HEK293 (cell line): ENCODE data around the gene JAGN1.

Experiments
- KLF16 ChIP-seq: fragments of 450-650 bp; formaldehyde crosslinking; IDR thresholded peaks from 2 replicates; pipeline ENCODE4 v1.5.1; 2017; ENCODE audit warnings: missing biosample characterization, missing genetic modification characterization
- RBAK ChIP-seq: fragments of 450-650 bp; formaldehyde crosslinking; IDR thresholded peaks from 2 replicates; pipeline ENCODE4 v1.5.1; 2016; ENCODE audit warnings: missing biosample characterization, missing genetic modification characterization
- WT1 ChIP-seq: fragments of 450-650 bp; formaldehyde crosslinking; IDR thresholded peaks from 2 replicates; pipeline ENCODE4 v1.5.1; 2016; ENCODE audit warnings: missing biosample characterization, missing genetic modification characterization
- YY1 ChIP-seq: fragments of 450-650 bp; formaldehyde crosslinking; IDR thresholded peaks from 2 replicates; pipeline ENCODE4 v1.5.1; 2018; ENCODE audit warnings: missing biosample characterization, missing genetic modification characterization
- ZBTB11 ChIP-seq: fragments of 450-650 bp; formaldehyde crosslinking; conservative IDR thresholded peaks from 2 replicates; pipeline ENCODE4 v1.5.1; 2016; ENCODE audit warnings: low read depth, missing biosample characterization, missing genetic modification characterization
- ZBTB26 ChIP-seq: fragments of 450-650 bp; formaldehyde crosslinking; optimal IDR thresholded peaks from 2 replicates; pipeline ENCODE3; 2016; ENCODE audit warnings: missing biosample characterization, mild to moderate bottlenecking, missing genetic modification characterization
- ZBTB44 ChIP-seq: fragments of 450-650 bp; IDR thresholded peaks from 2 replicates; pipeline ENCODE4 v1.5.1; 2018; ENCODE audit warnings: missing biosample characterization, mild to moderate bottlenecking, missing genetic modification characterization
- ZFP3 ChIP-seq: fragments of 450-650 bp; formaldehyde crosslinking; IDR thresholded peaks from 2 replicates; pipeline ENCODE4 v1.5.1; 2016; ENCODE audit warnings: low read depth, missing biosample characterization, missing genetic modification characterization
- ZNF335 ChIP-seq: fragments of 450-650 bp; formaldehyde crosslinking; conservative IDR thresholded peaks from 2 replicates; pipeline ENCODE4 v1.5.1; 2016; ENCODE audit warnings: missing biosample characterization, missing genetic modification characterization
- ZNF350 ChIP-seq: fragments of 450-650 bp; formaldehyde crosslinking; IDR thresholded peaks from 2 replicates; pipeline ENCODE4 v1.5.0; 2017; ENCODE audit warnings: missing biosample characterization, mild to moderate bottlenecking, missing genetic modification characterization
- ZNF366 ChIP-seq: fragments of 450-650 bp; formaldehyde crosslinking; conservative IDR thresholded peaks from 2 replicates; pipeline ENCODE4 v1.5.1; 2016; ENCODE audit warnings: missing biosample characterization, missing genetic modification characterization
- ZNF514 ChIP-seq: fragments of 450-650 bp; formaldehyde crosslinking; IDR thresholded peaks from 2 replicates; pipeline ENCODE4 v1.5.1; 2016; ENCODE audit warnings: missing biosample characterization, missing genetic modification characterization
- ZNF518A ChIP-seq: fragments of 450-650 bp; formaldehyde crosslinking; conservative IDR thresholded peaks from 2 replicates; pipeline ENCODE4 v1.5.1; 2016; ENCODE audit warnings: low read depth, missing biosample characterization, missing genetic modification characterization
- ZNF558 ChIP-seq: fragments of 450-650 bp; formaldehyde crosslinking; IDR thresholded peaks from 2 replicates; pipeline ENCODE4 v1.5.1; 2016; ENCODE audit warnings: missing biosample characterization, missing genetic modification characterization
- ZNF560 ChIP-seq: fragments of 450-650 bp; formaldehyde crosslinking; IDR thresholded peaks from 2 replicates; pipeline ENCODE4 v1.5.1; 2017; ENCODE audit warnings: missing biosample characterization, missing genetic modification characterization, borderline replicate concordance
- ZNF629 ChIP-seq: fragments of 450-650 bp; formaldehyde crosslinking; IDR thresholded peaks from 2 replicates; pipeline ENCODE4 v1.5.1; 2017; ENCODE audit warnings: missing biosample characterization, missing genetic modification characterization
- ZNF76 ChIP-seq: fragments of 450-650 bp; formaldehyde crosslinking; IDR thresholded peaks from 2 replicates; pipeline ENCODE4; 2016; ENCODE audit warnings: low read depth, missing biosample characterization, missing genetic modification characterization, borderline replicate concordance
- ZNF785 ChIP-seq: fragments of 450-650 bp; formaldehyde crosslinking; IDR thresholded peaks from 2 replicates; pipeline ENCODE4 v1.5.1; 2016; ENCODE audit warnings: missing biosample characterization, missing genetic modification characterization
- TF ChIP-seq, protein P1 (sequence below): fragments of 450-650 bp; formaldehyde crosslinking; IDR thresholded peaks from 2 replicates; pipeline ENCODE4 v1.5.1; 2016; ENCODE audit warnings: missing biosample characterization, missing genetic modification characterization
- TF ChIP-seq, protein P2 (sequence below): fragments of 450-650 bp; formaldehyde crosslinking; IDR thresholded peaks from 2 replicates; pipeline ENCODE4 v1.5.0; 2017; ENCODE audit warnings: missing biosample characterization, missing genetic modification characterization, borderline replicate concordance
- TF ChIP-seq, protein P3 (sequence below): fragments of 450-650 bp; formaldehyde crosslinking; IDR thresholded peaks from 2 replicates; pipeline ENCODE4 v1.5.1; 2016; ENCODE audit warnings: missing biosample characterization, missing genetic modification characterization

The JAGN1 gene

GRCh38 chr3:9890249-9891071 lies at the start of gene JAGN1 (continued):
- TF ChIP-seq, protein P1, sequence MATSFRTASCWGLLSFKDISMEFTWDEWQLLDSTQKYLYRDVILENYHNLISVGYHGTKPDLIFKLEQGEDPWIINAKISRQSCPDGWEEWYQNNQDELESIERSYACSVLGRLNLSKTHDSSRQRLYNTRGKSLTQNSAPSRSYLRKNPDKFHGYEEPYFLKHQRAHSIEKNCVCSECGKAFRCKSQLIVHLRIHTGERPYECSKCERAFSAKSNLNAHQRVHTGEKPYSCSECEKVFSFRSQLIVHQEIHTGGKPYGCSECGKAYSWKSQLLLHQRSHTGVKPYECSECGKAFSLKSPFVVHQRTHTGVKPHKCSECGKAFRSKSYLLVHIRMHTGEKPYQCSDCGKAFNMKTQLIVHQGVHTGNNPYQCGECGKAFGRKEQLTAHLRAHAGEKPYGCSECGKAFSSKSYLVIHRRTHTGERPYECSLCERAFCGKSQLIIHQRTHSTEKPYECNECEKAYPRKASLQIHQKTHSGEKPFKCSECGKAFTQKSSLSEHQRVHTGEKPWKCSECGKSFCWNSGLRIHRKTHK (tag by site-specific recombination), result no peak
- TF ChIP-seq ZNF629 (tag by site-specific recombination) (peak; percentile 74), ZNF335 (tag by site-specific recombination) (peak; percentile 90), YY1 (peak; percentile 78; the same call in 1 of the 2 replicates), ZNF350 (tag by site-specific recombination) (no peak), ZNF366 (tag by site-specific recombination) (no peak), ZFP3 (tag by site-specific recombination) (no peak), ZBTB26 (peak; percentile 96), RBAK (no peak), ZNF558 (tag by site-specific recombination) (no peak), ZNF785 (peak; percentile 73; the same call in 1 of the 2 replicates), ZNF76 (tag by site-specific recombination) (peak; percentile 76; the same call in 1 of the 2 replicates), ZBTB11 (tag by site-specific recombination) (peak; percentile 90), ZNF518A (tag by site-specific recombination) (peak; percentile 66), KLF16 (tag by site-specific recombination) (peak; percentile 89), ZBTB44 (tag by site-specific recombination) (no peak), ZNF514 (no peak), ZNF560 (tag by site-specific recombination) (no peak), WT1 (peak; percentile 55)
- TF ChIP-seq, protein P2, sequence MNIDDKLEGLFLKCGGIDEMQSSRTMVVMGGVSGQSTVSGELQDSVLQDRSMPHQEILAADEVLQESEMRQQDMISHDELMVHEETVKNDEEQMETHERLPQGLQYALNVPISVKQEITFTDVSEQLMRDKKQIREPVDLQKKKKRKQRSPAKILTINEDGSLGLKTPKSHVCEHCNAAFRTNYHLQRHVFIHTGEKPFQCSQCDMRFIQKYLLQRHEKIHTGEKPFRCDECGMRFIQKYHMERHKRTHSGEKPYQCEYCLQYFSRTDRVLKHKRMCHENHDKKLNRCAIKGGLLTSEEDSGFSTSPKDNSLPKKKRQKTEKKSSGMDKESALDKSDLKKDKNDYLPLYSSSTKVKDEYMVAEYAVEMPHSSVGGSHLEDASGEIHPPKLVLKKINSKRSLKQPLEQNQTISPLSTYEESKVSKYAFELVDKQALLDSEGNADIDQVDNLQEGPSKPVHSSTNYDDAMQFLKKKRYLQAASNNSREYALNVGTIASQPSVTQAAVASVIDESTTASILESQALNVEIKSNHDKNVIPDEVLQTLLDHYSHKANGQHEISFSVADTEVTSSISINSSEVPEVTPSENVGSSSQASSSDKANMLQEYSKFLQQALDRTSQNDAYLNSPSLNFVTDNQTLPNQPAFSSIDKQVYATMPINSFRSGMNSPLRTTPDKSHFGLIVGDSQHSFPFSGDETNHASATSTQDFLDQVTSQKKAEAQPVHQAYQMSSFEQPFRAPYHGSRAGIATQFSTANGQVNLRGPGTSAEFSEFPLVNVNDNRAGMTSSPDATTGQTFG (tag by site-specific recombination), result no peak
- TF ChIP-seq, protein P3, sequence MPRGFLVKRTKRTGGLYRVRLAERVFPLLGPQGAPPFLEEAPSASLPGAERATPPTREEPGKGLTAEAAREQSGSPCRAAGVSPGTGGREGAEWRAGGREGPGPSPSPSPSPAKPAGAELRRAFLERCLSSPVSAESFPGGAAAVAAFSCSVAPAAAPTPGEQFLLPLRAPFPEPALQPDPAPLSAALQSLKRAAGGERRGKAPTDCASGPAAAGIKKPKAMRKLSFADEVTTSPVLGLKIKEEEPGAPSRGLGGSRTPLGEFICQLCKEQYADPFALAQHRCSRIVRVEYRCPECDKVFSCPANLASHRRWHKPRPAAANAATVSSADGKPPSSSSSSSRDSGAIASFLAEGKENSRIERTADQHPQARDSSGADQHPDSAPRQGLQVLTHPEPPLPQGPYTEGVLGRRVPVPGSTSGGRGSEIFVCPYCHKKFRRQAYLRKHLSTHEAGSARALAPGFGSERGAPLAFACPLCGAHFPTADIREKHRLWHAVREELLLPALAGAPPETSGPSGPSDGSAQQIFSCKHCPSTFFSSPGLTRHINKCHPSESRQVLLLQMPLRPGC (tag by site-specific recombination), result peak; percentile 87; the same call in 1 of the 2 replicates
